Activated T-cell treated with anti-CD3 and anti-CD28 coated beads for 24 hours (primary cell): ENCODE results near the gene RSPRY1.
A peak's percentile ranks its signal among the peaks of the same experiment; 100 is the strongest.

ENCODE experiments used
- DNase-seq: peaks from one replicate; pipeline ENCODE4 v3.0.0-alpha.2; 2020; ENCODE audit warnings: low read depth

RSPRY1 gene

GRCh38 chr16:57224651-57225335 is 38.7 kb downstream of the RSPRY1 start:
- DNase-seq, result no peak

- no peak for DNase-seq
Observed at GRCh38 chr16:57225978-57226377, 39.8 kb downstream of the RSPRY1 start.

GRCh38 chr16:57226701-57227621 is 40.8 kb downstream of the RSPRY1 start:
- DNase-seq, result no peak

- DNase-seq, result no peak
Observed at GRCh38 chr16:57229079-57229478, 43.0 kb downstream of the RSPRY1 start.

GRCh38 chr16:57231821-57232350 is 45.8 kb downstream of the RSPRY1 start:
- DNase-seq, result no peak

- DNase-seq, result no peak
Observed at GRCh38 chr16:57233944-57234706, 48.0 kb downstream of the RSPRY1 start.

GRCh38 chr16:57234707-57235092 is 48.6 kb downstream of the RSPRY1 start:
- DNase-seq, result no peak

GRCh38 chr16:57235128-57236021 is 49.2 kb downstream of the RSPRY1 start:
- DNase-seq, result no peak

GRCh38 chr16:57236022-57236350 is 49.9 kb downstream of the RSPRY1 start:
- DNase-seq, result no peak

- DNase-seq, result no peak
Observed at GRCh38 chr16:57238682-57239081, 52.6 kb downstream of the RSPRY1 start.

- no peak for DNase-seq
Observed at GRCh38 chr16:57239107-57239506, 53.0 kb downstream of the RSPRY1 start.

GRCh38 chr16:57240851-57241250 is 54.7 kb downstream of the RSPRY1 start:
- no peak for DNase-seq

- no peak for DNase-seq
Observed at GRCh38 chr16:57242650-57243049, 56.5 kb downstream of the RSPRY1 start.

GRCh38 chr16:57244463-57244766 is 58.3 kb downstream of the RSPRY1 start:
- no peak for DNase-seq

- DNase-seq, result peak; percentile 95
Observed at GRCh38 chr16:57244767-57245471, 58.8 kb downstream of the RSPRY1 start, which contains the start of gene ARL2BP. Gene ARL2BP (plus strand): TSS chr16:57245259. CDS start chr16:57245368, 109 bp downstream.

- DNase-seq, result no peak
Observed at GRCh38 chr16:57245472-57246113, 59.5 kb downstream of the RSPRY1 start.

- no peak for DNase-seq
Observed at GRCh38 chr16:57251352-57251751, 65.2 kb downstream of the RSPRY1 start.

- no peak for DNase-seq
Observed at GRCh38 chr16:57252148-57252721, 66.1 kb downstream of the RSPRY1 start.

GRCh38 chr16:57253466-57253865 is 67.3 kb downstream of the RSPRY1 start:
- DNase-seq, result no peak
